D721Med (cell line): ENCODE measurements around the gene ASB9.

ENCODE experiments used
- DNase-seq: peaks from one replicate; pipeline ENCODE4 v3.0.0; 2011; ENCODE audit warnings: low spot score; ENCODE audit not compliant: insufficient read length
- FAIRE-seq: peaks from 2 replicates; lab custom pipeline; 2011; peaks lifted over from hg19 to GRCh38; lab: Jason Lieb, UNC
- CTCF ChIP-seq: IDR thresholded peaks from 2 replicates; pipeline ENCODE4 v1.5.1; 2012; ENCODE audit warnings: mild to moderate bottlenecking, control low read depth; ENCODE audit not compliant: insufficient read depth; ENCODE audit errors: missing control alignments

The ASB9 gene

GRCh38 chrX:15194146-15194545 is 75.7 kb downstream of the ASB9 start:
- DNase-seq (no peak), FAIRE-seq (no peak)
- TF ChIP-seq CTCF: no peak
